ENCODE measurements around the gene RING1.
"Not testable (repeated sequence)": the region's sequence is repeated elsewhere in the genome, so short reads cannot be mapped to it uniquely, and the experiment has no call there.

DNA sequence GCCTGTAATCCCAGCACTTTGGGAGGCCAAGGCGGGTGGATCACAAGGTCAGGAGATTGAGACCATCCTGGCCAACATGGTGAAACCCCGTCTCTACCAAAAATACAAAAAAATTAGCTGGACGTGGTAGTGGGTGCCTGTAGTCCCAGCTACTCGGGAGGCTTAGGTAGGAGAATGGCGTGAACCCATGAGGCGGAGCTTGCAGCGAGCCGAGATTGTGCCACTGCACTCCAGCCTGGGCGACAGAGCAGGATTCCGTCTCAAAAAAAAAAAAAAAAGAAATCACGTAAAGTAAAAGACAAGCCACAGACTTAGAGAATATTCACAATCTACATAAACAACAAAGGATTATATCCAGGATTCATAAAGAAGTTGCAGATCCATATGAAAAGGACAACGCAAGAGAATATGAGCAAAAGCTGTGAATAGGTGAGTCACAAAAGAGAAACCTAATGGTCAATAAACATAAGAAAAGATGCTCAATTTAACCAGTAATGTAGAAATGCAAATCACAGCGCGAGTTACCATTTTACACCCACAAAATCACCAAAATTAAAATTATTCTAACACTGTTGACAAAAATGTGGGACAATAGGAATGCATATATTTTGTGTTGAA, 18.3 kb downstream of the RING1 start:
- TF ChIP-seq CTCF (IDR thresholded peaks at IDR 0.05; ENCODE audit: low read depth, low read length): not testable (repeated sequence)
- TF ChIP-seq, protein P1, sequence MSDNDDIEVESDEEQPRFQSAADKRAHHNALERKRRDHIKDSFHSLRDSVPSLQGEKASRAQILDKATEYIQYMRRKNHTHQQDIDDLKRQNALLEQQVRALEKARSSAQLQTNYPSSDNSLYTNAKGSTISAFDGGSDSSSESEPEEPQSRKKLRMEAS (IDR thresholded peaks at IDR 0.05; ENCODE audit: low read depth, low read length): not testable (repeated sequence)

Data from NB4 (cell line).